A549 (cell line): ENCODE data around the gene ZFPM1.

Source experiments
- CTCF ChIP-seq: fragments of >200 bp; sonication (Bioruptor Twin); formaldehyde crosslinking; IDR thresholded peaks from 3 replicates; pipeline ENCODE4 v1.5.1; 2016
- ELK1 ChIP-seq: fragments of 150-350 bp; IDR thresholded peaks from 2 replicates; pipeline ENCODE4 v1.6.1; 2014; ENCODE audit warnings: low read depth, mild to moderate bottlenecking, low read length
- HOXA7 ChIP-seq: fragments of 250-450 bp; sonication (Bioruptor Pico); IDR thresholded peaks from 2 replicates; pipeline ENCODE4 v1.5.0; 2020; ENCODE audit warnings: mild to moderate bottlenecking, moderate library complexity
- NFE2L2 ChIP-seq: fragments of 150-350 bp; conservative IDR thresholded peaks from 2 replicates; pipeline ENCODE4 v1.6.1; 2014; ENCODE audit warnings: low read length
- TP53 ChIP-seq: fragments of 250-450 bp; sonication (Bioruptor Pico); IDR thresholded peaks from 2 replicates; pipeline ENCODE4 v1.5.0; 2021; ENCODE audit warnings: mild to moderate bottlenecking, moderate library complexity

- TF ChIP-seq CTCF (no peak), NFE2L2 (no peak), TP53 (CRISPR knock-in tag) (no peak), ELK1 (no peak), HOXA7 (CRISPR knock-in tag) (no peak)
Observed at GRCh38 chr16:88537859-88538258, 84.8 kb downstream of the ZFPM1 start.
